HUES64 (cell line): ENCODE results near the gene SCAANT1.

Source experiments
- H3K27ac ChIP-seq: 2 replicates; pipeline ENCODE4 v1.7.0; 2013; ENCODE audit warnings: low read depth, low read length, inconsistent platforms
- H3K27me3 ChIP-seq: 2 replicates; pipeline ENCODE4 v1.6.1; 2013; ENCODE audit warnings: mild to moderate bottlenecking, low read length; ENCODE audit not compliant: insufficient read depth
- H3K36me3 ChIP-seq: 2 replicates; pipeline ENCODE4 v1.6.1; 2013; ENCODE audit warnings: mild to moderate bottlenecking, low read length; ENCODE audit not compliant: insufficient read depth
- H3K4me1 ChIP-seq: 2 replicates; pipeline ENCODE4 v1.6.1; 2013; ENCODE audit warnings: mild to moderate bottlenecking, low read length, moderate library complexity; ENCODE audit not compliant: insufficient read depth
- H3K4me3 ChIP-seq: 2 replicates; pipeline ENCODE4 v1.5.1; 2013; ENCODE audit warnings: mild to moderate bottlenecking, low read length, moderate library complexity
- H3K9ac ChIP-seq: 2 replicates; pipeline ENCODE4 v1.6.1; 2013; ENCODE audit warnings: mild to moderate bottlenecking, low read depth, low read length
- H3K9me3 ChIP-seq: 2 replicates; pipeline ENCODE4 v1.6.1; 2013; ENCODE audit warnings: low read depth, low read length; ENCODE audit not compliant: insufficient read depth
- WGBS: fragments of 150-250, 120-280 bp; methylation state at CpG from one replicate; pipeline ENCODE4 v1.1.7; 2013; ENCODE audit warnings: missing lambda C conversion rate; 5-methylcytosine and 5-hydroxymethylcytosine counted together

Gene SCAANT1

GRCh38 chr3:63895422-63896189 is 16.6 kb downstream of the SCAANT1 start:
- Histone ChIP-seq H3K36me3 (peaks cover 17% of the 10 kb centered on the region), H3K9ac (0 out of 2 replicates have a peak overlapping the region, but pooled peaks have one; percentile 27), H3K27me3 (no peaks in the 10 kb centered on the region), H3K4me3 (no peak overlapping the region), H3K4me1 (peaks cover 16% of the 10 kb centered on the region), H3K27ac (no peak overlapping the region), H3K9me3 (no peaks in the 10 kb centered on the region)
- WGBS, result 85% methylated on average over 5 of the region's 5 CpGs

- H3K9me3 ChIP-seq, result no peaks in the 10 kb centered on the region
- H3K4me1 ChIP-seq, result peaks cover 16% of the 10 kb centered on the region
- no peak overlapping the region for H3K4me3 ChIP-seq
- no CpG with 5 or more reads among the region's 1 CpG for WGBS
- no peaks in the 10 kb centered on the region for H3K27me3 ChIP-seq
- no peak overlapping the region for H3K27ac ChIP-seq
- H3K9ac ChIP-seq, result no peak overlapping the region
- H3K36me3 ChIP-seq, result no peaks in the 10 kb centered on the region
Measured at GRCh38 chr3:63892773-63893352, 19.3 kb downstream of the SCAANT1 start.

- Histone ChIP-seq H3K36me3 (no peaks in the 10 kb centered on the region), H3K9ac (no peak overlapping the region), H3K27me3 (no peaks in the 10 kb centered on the region), H3K27ac (no peak overlapping the region), H3K9me3 (no peaks in the 10 kb centered on the region), H3K4me1 (peaks cover 20% of the 10 kb centered on the region), H3K4me3 (no peak overlapping the region)
- 88% methylated on average over 5 of the region's 5 CpGs for WGBS
Measured at GRCh38 chr3:63891518-63891917, 20.7 kb downstream of the SCAANT1 start.

- H3K27ac ChIP-seq, result no peak overlapping the region
- no peak overlapping the region for H3K9ac ChIP-seq
- no peaks in the 10 kb centered on the region for H3K9me3 ChIP-seq
- no peak overlapping the region for H3K4me3 ChIP-seq
- H3K27me3 ChIP-seq, result no peaks in the 10 kb centered on the region
- WGBS, result 94% methylated on average over 3 of the region's 3 CpGs
- peaks cover 12% of the 10 kb centered on the region; the same call in 1 of the 2 replicates for H3K4me1 ChIP-seq
- H3K36me3 ChIP-seq, result no peaks in the 10 kb centered on the region
Measured at GRCh38 chr3:63886858-63887257, 25.3 kb downstream of the SCAANT1 start.

GRCh38 chr3:63880653-63881052 is 31.5 kb downstream of the SCAANT1 start:
- Histone ChIP-seq H3K4me3 (no peak overlapping the region), H3K36me3 (no peaks in the 10 kb centered on the region), H3K27me3 (no peaks in the 10 kb centered on the region), H3K27ac (no peak overlapping the region), H3K9me3 (no peaks in the 10 kb centered on the region), H3K4me1 (peaks cover 15% of the 10 kb centered on the region; the same call in 1 of the 2 replicates), H3K9ac (no peak overlapping the region)
- 84% methylated on average over 5 of the region's 5 CpGs for WGBS

- H3K27ac ChIP-seq, result no peak overlapping the region
Measured at GRCh38 chr3:63878394-63879060, 33.7 kb downstream of the SCAANT1 start.

GRCh38 chr3:63877737-63878393 is 34.3 kb downstream of the SCAANT1 start:
- Histone ChIP-seq H3K9me3 (no peaks in the 10 kb centered on the region), H3K27me3 (no peaks in the 10 kb centered on the region), H3K36me3 (no peaks in the 10 kb centered on the region), H3K9ac (no peak overlapping the region), H3K4me1 (peaks cover 15% of the 10 kb centered on the region; the same call in 1 of the 2 replicates), H3K4me3 (no peak overlapping the region), H3K27ac (no peak overlapping the region)
- WGBS, result 85% methylated on average over 3 of the region's 3 CpGs

More at GRCh38 chr3:63878394-63879060, 33.7 kb downstream of the SCAANT1 start:
- 70% methylated on average over 2 of the region's 2 CpGs for WGBS
- Histone ChIP-seq H3K4me3 (no peak overlapping the region), H3K9me3 (no peaks in the 10 kb centered on the region), H3K4me1 (peaks cover 15% of the 10 kb centered on the region; the same call in 1 of the 2 replicates), H3K27me3 (no peaks in the 10 kb centered on the region), H3K9ac (no peak overlapping the region), H3K36me3 (no peaks in the 10 kb centered on the region)

- no CpG with 5 or more reads among the region's 3 CpGs for WGBS
- Histone ChIP-seq H3K4me1 (peaks cover 24% of the 10 kb centered on the region), H3K36me3 (no peaks in the 10 kb centered on the region), H3K27ac (no peak overlapping the region), H3K9me3 (no peaks in the 10 kb centered on the region), H3K9ac (no peak overlapping the region), H3K4me3 (no peak overlapping the region), H3K27me3 (no peaks in the 10 kb centered on the region)
Measured at GRCh38 chr3:63876260-63876659, 35.9 kb downstream of the SCAANT1 start.

- Histone ChIP-seq H3K9ac (no peak overlapping the region), H3K9me3 (no peaks in the 10 kb centered on the region), H3K36me3 (no peaks in the 10 kb centered on the region), H3K27me3 (no peaks in the 10 kb centered on the region), H3K4me1 (peaks cover 29% of the 10 kb centered on the region), H3K27ac (no peak overlapping the region), H3K4me3 (no peak overlapping the region)
- WGBS, result 83% methylated on average over 2 of the region's 2 CpGs
Measured at GRCh38 chr3:63875510-63875909, 36.7 kb downstream of the SCAANT1 start.

- no peaks in the 10 kb centered on the region for H3K27me3 ChIP-seq
- H3K36me3 ChIP-seq, result no peaks in the 10 kb centered on the region
- H3K9ac ChIP-seq, result no peak overlapping the region
- no peak overlapping the region for H3K27ac ChIP-seq
- H3K4me3 ChIP-seq, result no peak overlapping the region
- WGBS, result 88% methylated on average over 3 of the region's 3 CpGs
- no peaks in the 10 kb centered on the region for H3K9me3 ChIP-seq
- peaks cover 29% of the 10 kb centered on the region for H3K4me1 ChIP-seq
Measured at GRCh38 chr3:63874769-63875168, 37.4 kb downstream of the SCAANT1 start.
